AG09309 (cell line): Measurements from ENCODE around the gene ZBTB7B.

ENCODE experiments used
- DNase-seq: peaks from one replicate; pipeline ENCODE4 v3.0.0-alpha.2; 2010; ENCODE audit warnings: low read depth
- H3K4me3 ChIP-seq: 2 replicates; pipeline ENCODE4 v1.5.1; 2011; ENCODE audit warnings: mild to moderate bottlenecking, low read depth, low read length, moderate library complexity; ENCODE audit not compliant: control insufficient read depth
- TF ChIP-seq, protein P1 (sequence below): IDR thresholded peaks from 2 replicates; pipeline ENCODE4 v1.5.1; 2011; ENCODE audit warnings: mild to moderate bottlenecking, low read depth, low read length, inconsistent platforms; ENCODE audit not compliant: insufficient read depth, control insufficient read depth; ENCODE audit errors: missing control alignments

Gene ZBTB7B

DNA sequence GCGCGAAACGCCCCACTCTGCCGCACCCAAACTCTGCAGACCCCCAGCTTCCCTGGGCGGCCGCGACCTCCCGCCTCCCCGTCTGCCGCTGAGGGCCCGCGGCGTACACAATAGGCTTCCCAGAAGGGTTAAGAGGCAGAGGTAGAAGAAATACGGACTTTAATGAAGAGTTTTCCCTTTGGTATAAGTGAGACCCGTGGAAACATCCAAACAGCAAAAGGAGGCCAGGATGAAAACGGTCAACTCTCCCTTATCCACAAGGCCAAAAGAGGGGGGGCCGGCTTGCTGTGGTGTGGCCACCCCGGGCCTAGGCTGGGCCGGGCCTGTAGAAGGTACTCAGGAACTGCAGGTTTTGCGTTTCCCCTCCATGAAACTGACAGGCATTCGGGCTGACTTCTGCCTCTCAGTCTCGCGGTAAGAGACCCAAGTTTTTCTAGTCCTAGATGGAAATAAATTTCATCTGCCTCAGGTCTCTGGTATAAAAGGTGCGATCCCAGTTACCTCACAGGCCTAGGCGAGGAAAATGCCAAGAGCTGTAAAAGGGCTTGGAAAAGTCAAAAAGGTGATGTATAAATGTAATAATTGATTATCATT is 40.3 kb upstream of the ZBTB7B start:
- TF ChIP-seq, protein P1, sequence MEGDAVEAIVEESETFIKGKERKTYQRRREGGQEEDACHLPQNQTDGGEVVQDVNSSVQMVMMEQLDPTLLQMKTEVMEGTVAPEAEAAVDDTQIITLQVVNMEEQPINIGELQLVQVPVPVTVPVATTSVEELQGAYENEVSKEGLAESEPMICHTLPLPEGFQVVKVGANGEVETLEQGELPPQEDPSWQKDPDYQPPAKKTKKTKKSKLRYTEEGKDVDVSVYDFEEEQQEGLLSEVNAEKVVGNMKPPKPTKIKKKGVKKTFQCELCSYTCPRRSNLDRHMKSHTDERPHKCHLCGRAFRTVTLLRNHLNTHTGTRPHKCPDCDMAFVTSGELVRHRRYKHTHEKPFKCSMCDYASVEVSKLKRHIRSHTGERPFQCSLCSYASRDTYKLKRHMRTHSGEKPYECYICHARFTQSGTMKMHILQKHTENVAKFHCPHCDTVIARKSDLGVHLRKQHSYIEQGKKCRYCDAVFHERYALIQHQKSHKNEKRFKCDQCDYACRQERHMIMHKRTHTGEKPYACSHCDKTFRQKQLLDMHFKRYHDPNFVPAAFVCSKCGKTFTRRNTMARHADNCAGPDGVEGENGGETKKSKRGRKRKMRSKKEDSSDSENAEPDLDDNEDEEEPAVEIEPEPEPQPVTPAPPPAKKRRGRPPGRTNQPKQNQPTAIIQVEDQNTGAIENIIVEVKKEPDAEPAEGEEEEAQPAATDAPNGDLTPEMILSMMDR: no peak
- H3K4me3 ChIP-seq: peak overlapping the region; percentile 59
- no peak for DNase-seq

DNA sequence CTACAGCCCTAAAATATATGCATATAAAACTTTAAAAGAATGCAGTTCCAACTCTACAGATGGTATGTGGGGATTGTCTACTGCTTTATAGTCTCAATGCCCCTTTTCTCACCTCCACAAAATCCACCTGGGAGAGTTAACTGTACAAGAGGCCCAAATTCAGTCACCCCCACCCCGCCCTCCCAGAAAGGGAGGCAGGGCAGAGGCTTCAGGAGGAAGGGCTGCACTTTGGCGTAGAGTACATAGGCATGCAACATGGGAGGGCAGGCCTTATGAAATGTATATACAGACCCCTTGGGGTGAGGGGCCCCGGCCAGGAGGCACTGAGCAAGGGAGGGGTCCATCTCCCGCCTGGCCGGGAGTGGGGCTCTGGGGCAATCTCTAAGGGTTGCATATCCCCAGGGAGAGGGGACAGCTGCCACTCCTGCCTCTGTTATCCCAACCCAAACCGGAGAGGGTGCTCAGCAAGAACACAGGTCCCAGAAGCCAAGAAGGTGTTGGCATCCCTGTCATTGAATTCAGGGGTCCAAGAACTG is 39.7 kb upstream of the ZBTB7B start:
- no peak overlapping the region for H3K4me3 ChIP-seq
- TF ChIP-seq, protein P1: no peak
- no peak for DNase-seq

DNA sequence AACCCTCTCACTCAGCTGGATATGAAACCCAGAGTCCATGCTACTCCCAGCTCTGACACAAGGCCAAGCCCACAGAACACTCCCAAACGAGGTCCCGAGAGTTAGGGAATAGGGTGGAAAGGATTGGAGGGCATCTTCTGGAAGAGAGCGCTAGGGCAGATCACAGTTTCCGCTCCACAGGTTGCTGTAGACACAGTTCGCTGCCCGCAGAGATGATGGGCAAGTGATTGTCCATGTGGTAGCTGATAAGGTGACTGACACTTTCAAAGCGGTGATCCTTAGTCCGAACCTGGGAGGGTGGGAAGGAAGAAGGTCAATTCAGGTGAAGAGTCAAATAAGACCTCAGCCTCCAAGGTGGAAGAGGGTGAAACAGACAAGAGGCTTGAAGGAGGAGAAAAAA is 39.0 kb upstream of the ZBTB7B start:
- TF ChIP-seq, protein P1: no peak
- no peak for DNase-seq
- H3K4me3 ChIP-seq: no peak overlapping the region

DNA sequence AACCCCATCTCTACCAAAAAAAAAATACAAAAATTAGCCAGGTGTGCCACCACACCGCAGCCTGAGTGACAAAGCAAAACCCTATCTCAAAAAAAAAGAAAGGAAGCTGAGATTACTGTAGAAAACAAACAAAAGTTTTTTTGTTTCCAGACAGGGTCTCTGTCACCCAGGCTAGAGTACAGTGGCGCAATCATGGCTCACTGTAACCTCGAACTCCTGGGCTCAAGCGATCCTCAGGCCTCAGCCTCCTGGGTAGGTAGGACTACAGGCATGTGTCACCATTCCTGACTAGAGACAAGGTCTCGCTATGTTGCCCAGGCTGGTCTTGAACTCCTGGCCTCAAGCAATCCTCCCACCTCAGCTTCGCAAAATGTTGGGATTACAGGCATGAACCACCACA is 38.2 kb upstream of the ZBTB7B start:
- no peak overlapping the region for H3K4me3 ChIP-seq
- DNase-seq: no peak
- TF ChIP-seq, protein P1: no peak

DNA sequence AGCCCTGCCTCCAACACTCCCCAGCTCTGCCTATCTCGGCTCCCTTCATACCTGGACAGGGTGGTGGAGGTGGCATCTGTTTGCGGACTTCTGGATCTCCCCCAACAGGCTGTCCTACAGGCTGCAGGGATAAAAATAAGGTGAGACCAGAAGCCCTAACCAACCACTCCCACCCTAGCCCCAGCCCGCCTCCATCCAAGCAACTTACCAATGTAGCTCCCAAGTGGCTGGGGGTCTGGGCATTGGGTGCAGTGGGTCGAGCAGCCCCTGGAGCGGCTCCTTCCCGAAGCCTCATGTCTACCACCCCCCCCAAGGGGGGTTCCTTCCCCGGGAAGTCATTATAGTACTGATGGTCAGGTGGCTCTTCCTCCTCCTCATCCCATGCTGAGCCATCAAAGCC is 36.5 kb upstream of the ZBTB7B start:
- TF ChIP-seq, protein P1: no peak
- no peak for DNase-seq
- H3K4me3 ChIP-seq: no peak overlapping the region

DNA sequence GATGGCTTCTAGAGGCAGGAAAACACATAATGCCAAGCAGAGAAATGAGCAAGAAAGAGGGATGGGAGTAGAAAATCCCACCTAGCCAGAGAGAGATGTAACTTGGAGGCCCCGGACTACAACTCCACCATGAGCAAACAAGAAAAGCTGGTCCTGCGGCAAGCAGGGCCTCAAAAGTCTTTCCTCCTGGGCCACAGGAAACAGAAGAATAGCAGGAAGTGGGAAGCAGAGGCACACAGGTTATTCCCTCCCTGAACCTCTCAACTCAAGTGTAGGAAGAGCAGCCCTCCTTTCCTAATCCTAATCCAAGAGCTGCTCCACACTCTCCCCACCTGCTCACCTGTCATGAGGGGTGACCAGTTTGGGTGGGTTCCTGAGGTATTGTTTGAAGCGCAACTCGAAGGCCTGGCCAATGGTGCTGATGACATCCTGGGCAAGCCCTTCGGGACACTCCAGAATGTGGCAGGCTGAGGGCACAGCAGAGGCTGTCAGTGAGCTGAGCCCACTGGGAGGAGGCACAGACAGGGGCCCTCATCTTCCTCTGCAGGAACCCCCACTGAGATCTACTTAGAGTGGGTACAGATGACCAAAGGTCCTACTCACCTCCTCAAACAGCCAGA is 35.2 kb upstream of the ZBTB7B start:
- no peak for DNase-seq
- TF ChIP-seq, protein P1: no peak
- H3K4me3 ChIP-seq: no peak overlapping the region; the same call in 1 of the 2 replicates
